IMR-90 (cell line): ENCODE results near the gene PNPLA2. TPM values are rescaled to one million over a fixed set of nuclear protein-coding genes. Genes with fewer than 3 reads are reported as not detected.

Experiments
- ATAC-seq: fragments of 200-7000 bp; cut with Tn5 transposase; 2 replicates; pipeline ENCODE4 v1.9.1; 2020; ENCODE audit warnings: low read depth, mild to moderate bottlenecking, moderate library complexity
- BruUV-seq: library from RNA; stranded (reverse); fragments of 400-500 nt; replicated peaks from 2 replicates; lab custom pipeline; 2021; lab: Mats Ljungman, UMichigan
- CTCF ChIA-PET: fragments of 300-600 bp; formaldehyde crosslinking; extraction: SDS; loops from one replicate; lab custom pipeline; 2021; ENCODE audit warnings: antibody characterized with exemption; lab: Yijun Ruan, JAX
- POLR2A ChIA-PET: fragments of 300-600 bp; sonication (Branson Sonifier 250); formaldehyde crosslinking; loops from one replicate; lab custom pipeline; 2022; ENCODE audit warnings: antibody characterized with exemption; ENCODE audit not compliant: unreplicated experiment; lab: Charles Lee
- DNase-seq: peaks from one replicate; pipeline ENCODE4 v3.0.0; 2013
- H2AFZ ChIP-seq: replicated peaks from 2 replicates; pipeline ENCODE3; 2013; ENCODE audit warnings: low read length, mild to moderate bottlenecking; ENCODE audit not compliant: poor library complexity
- H2AK5ac ChIP-seq: 2 replicates; pipeline ENCODE4 v1.6.1; 2013; ENCODE audit warnings: low read depth, low read length, inconsistent platforms
- H2AK9ac ChIP-seq: replicated peaks from 2 replicates; pipeline ENCODE3; 2013; ENCODE audit warnings: mild to moderate bottlenecking, low read depth, low read length, moderate library complexity; ENCODE audit not compliant: poor library complexity
- H2BK120ac ChIP-seq: 2 replicates; pipeline ENCODE4 v1.6.1; 2013; ENCODE audit warnings: low read depth, low read length, inconsistent platforms
- H2BK15ac ChIP-seq: 3 replicates; pipeline ENCODE4 v1.6.1; 2013; ENCODE audit warnings: low read depth, low read length, inconsistent platforms
- H2BK20ac ChIP-seq: 2 replicates; pipeline ENCODE4 v1.6.1; 2013; ENCODE audit warnings: low read depth, mild to moderate bottlenecking, inconsistent platforms, low read length, moderate library complexity
- H2BK5ac ChIP-seq: 2 replicates; pipeline ENCODE4 v1.6.1; 2013; ENCODE audit warnings: mild to moderate bottlenecking, low read depth, low read length, inconsistent platforms; ENCODE audit not compliant: poor library complexity, severe bottlenecking
- H3K14ac ChIP-seq: replicated peaks from 2 replicates; pipeline ENCODE4 v1.6.1; 2013; ENCODE audit warnings: low read depth, low read length, inconsistent platforms
- H3K18ac ChIP-seq: 2 replicates; pipeline ENCODE4 v1.6.1; 2013; ENCODE audit warnings: low read depth, low read length, control low read depth
- H3K23ac ChIP-seq: 2 replicates; pipeline ENCODE4 v1.6.1; 2013; ENCODE audit warnings: low read depth, low read length, inconsistent platforms
- H3K27ac ChIP-seq: 2 replicates; pipeline ENCODE4 v1.5.1; 2013; ENCODE audit warnings: mild to moderate bottlenecking, control low read depth, low read length; ENCODE audit not compliant: insufficient read depth
- H3K27me3 ChIP-seq: 2 replicates; pipeline ENCODE4 v1.6.1; 2013; ENCODE audit warnings: low read length; ENCODE audit not compliant: control insufficient read depth, insufficient read depth
- H3K36me3 ChIP-seq: 2 replicates; pipeline ENCODE4 v1.6.1; 2013; ENCODE audit warnings: low read length, mixed read lengths; ENCODE audit not compliant: control insufficient read depth, insufficient read depth
- H3K4ac ChIP-seq: 2 replicates; pipeline ENCODE4 v1.6.1; 2013; ENCODE audit warnings: low read depth, low read length, inconsistent platforms
- H3K4me1 ChIP-seq: 2 replicates; pipeline ENCODE4 v1.6.1; 2013; ENCODE audit warnings: low read length, mixed read lengths; ENCODE audit not compliant: control insufficient read depth, insufficient read depth
- H3K4me2 ChIP-seq: 2 replicates; pipeline ENCODE4 v1.6.1; 2013; ENCODE audit warnings: low read depth, mild to moderate bottlenecking, control low read depth, low read length, moderate library complexity
- H3K4me3 ChIP-seq: 2 replicates; pipeline ENCODE4 v1.5.1; 2013; ENCODE audit warnings: low read depth, mild to moderate bottlenecking, control low read depth, low read length, moderate library complexity; ENCODE audit not compliant: insufficient read depth
- H3K56ac ChIP-seq: 2 replicates; pipeline ENCODE4 v1.6.1; 2013; ENCODE audit warnings: low read length, inconsistent platforms; ENCODE audit not compliant: insufficient read depth; ENCODE audit errors: extremely low read depth
- H3K79me1 ChIP-seq, 2 experiments: 2 replicates each; pipeline ENCODE4 v1.6.1; 2013; ENCODE audit warnings: low read length in 2 of 2, inconsistent platforms in 1 of 2, low read depth in 1 of 2
- H3K9ac ChIP-seq: 2 replicates; pipeline ENCODE4 v1.6.1; 2013; ENCODE audit warnings: low read depth, low read length, control low read depth
- H3K9me1 ChIP-seq: 2 replicates; pipeline ENCODE4 v1.6.1; 2013; ENCODE audit warnings: low read length, inconsistent platforms; ENCODE audit not compliant: insufficient read depth
- H3K9me3 ChIP-seq: 2 replicates; pipeline ENCODE4 v1.6.1; 2013; ENCODE audit warnings: low read length; ENCODE audit not compliant: control insufficient read depth, insufficient read depth
- H4K20me1 ChIP-seq: 2 replicates; pipeline ENCODE4 v1.6.1; 2013; ENCODE audit warnings: low read length, inconsistent platforms; ENCODE audit not compliant: insufficient read depth
- H4K5ac ChIP-seq: 2 replicates; pipeline ENCODE4 v1.6.1; 2013; ENCODE audit warnings: mild to moderate bottlenecking, low read depth, low read length, control low read depth
- H4K8ac ChIP-seq, 2 experiments: 2 replicates each; pipeline ENCODE4 v1.6.1; 2013; ENCODE audit warnings: low read depth in 2 of 2, low read length in 2 of 2, control low read depth in 1 of 2, inconsistent platforms in 1 of 2
- H4K91ac ChIP-seq: 2 replicates; pipeline ENCODE4 v1.6.1; 2013; ENCODE audit warnings: low read depth, low read length, inconsistent platforms; ENCODE audit not compliant: insufficient read depth
- BHLHE40 ChIP-seq: fragments of 150-350 bp; IDR thresholded peaks from 2 replicates; pipeline ENCODE4 v1.6.1; 2016; ENCODE audit warnings: mild to moderate bottlenecking, low read depth, low read length
- CEBPB ChIP-seq: IDR thresholded peaks from 2 replicates; pipeline ENCODE4 v1.6.1; 2012; ENCODE audit warnings: low read depth, low read length, improper control_type of control experiment
- CHD1 ChIP-seq: IDR thresholded peaks from 2 replicates; pipeline ENCODE4 v1.6.1; 2012; ENCODE audit warnings: low read depth, low read length, improper control_type of control experiment
- CTCF ChIP-seq: conservative IDR thresholded peaks from 2 replicates; pipeline ENCODE4 v1.5.1; 2012; ENCODE audit warnings: mild to moderate bottlenecking, low read depth, low read length, improper control_type of control experiment
- ELK1 ChIP-seq: fragments of 150-350 bp; IDR thresholded peaks from 2 replicates; pipeline ENCODE4 v1.6.1; 2016; ENCODE audit warnings: low read depth, mild to moderate bottlenecking, low read length, moderate library complexity, borderline replicate concordance
- FOS ChIP-seq: fragments of 150-350 bp; IDR thresholded peaks from 2 replicates; pipeline ENCODE4 v1.6.1; 2016; ENCODE audit warnings: low read depth, low read length
- MAFK ChIP-seq: IDR thresholded peaks from 2 replicates; pipeline ENCODE4 v1.6.1; 2012; ENCODE audit warnings: low read depth, low read length, improper control_type of control experiment
- MAZ ChIP-seq: IDR thresholded peaks from 2 replicates; pipeline ENCODE4 v1.6.1; 2012; ENCODE audit warnings: low read depth, mild to moderate bottlenecking, low read length, improper control_type of control experiment, moderate library complexity, borderline replicate concordance
- NFE2L2 ChIP-seq: fragments of 150-350 bp; IDR thresholded peaks from 2 replicates; pipeline ENCODE4 v1.6.1; 2016; ENCODE audit warnings: low read depth, mild to moderate bottlenecking, low read length
- POLR2A ChIP-seq: IDR thresholded peaks from 2 replicates; pipeline ENCODE4 v1.6.1; 2012; ENCODE audit warnings: mild to moderate bottlenecking, low read depth, low read length
- RAD21 ChIP-seq: IDR thresholded peaks from 2 replicates; pipeline ENCODE4 v1.6.1; 2012; ENCODE audit warnings: low read length, improper control_type of control experiment
- RCOR1 ChIP-seq: IDR thresholded peaks from 2 replicates; pipeline ENCODE4 v1.6.1; 2012; ENCODE audit warnings: mild to moderate bottlenecking, low read length, improper control_type of control experiment; ENCODE audit not compliant: insufficient replicate concordance
- RFX5 ChIP-seq: IDR thresholded peaks from 2 replicates; pipeline ENCODE4 v1.8.0; 2012; ENCODE audit warnings: low read depth, mild to moderate bottlenecking, low read length, moderate library complexity
- SMC3 ChIP-seq: fragments of 150-350 bp; IDR thresholded peaks from 2 replicates; pipeline ENCODE4 v1.6.1; 2016; ENCODE audit warnings: low read depth, mild to moderate bottlenecking, antibody characterized with exemption, low read length, moderate library complexity
- WGBS, 2 experiments: methylation state at CpG; one replicate each; pipeline versions ENCODE4 v1.1.5 to v1.1.7; 2013; ENCODE audit warnings: missing lambda C conversion rate in 2 of 2; ENCODE audit not compliant: insufficient read length in 1 of 2; ENCODE audit errors: extremely low coverage in 2 of 2; 5-methylcytosine and 5-hydroxymethylcytosine counted together
- dilution Hi-C: fragments of 300-500 bp; cut with HindIII; formaldehyde crosslinking; loops from one replicate; pipeline ENCODE4 v1.14.3; 2018; ENCODE audit warnings: low sequenced_read_pairs; ENCODE audit not compliant: unreplicated experiment
- in situ Hi-C: fragments of 300-500 bp; cut with MboI; formaldehyde crosslinking; loops from 3 replicates; pipeline ENCODE4 v1.14.3; 2019; ENCODE audit warnings: low sequenced_read_pairs, inconsistent platforms, mixed read lengths
- intact Hi-C: fragments of 100-400 bp; cut with micrococcal nuclease; formaldehyde crosslinking; loops from 2 replicates; pipeline ENCODE4 v1.10.0; 2022
- polyA plus RNA-seq, 3 experiments: library from polyadenylated mRNA; depleted of rRNA; stranded (reverse); fragments of >200 nt; gene quantifications; 2 replicates each; pipeline ENCODE4 v1.2.3, GENCODE V29; 2012; ENCODE audit warnings: low replicate concordance in 1 of 3
- total RNA-seq: library from RNA; depleted of rRNA; stranded (reverse); fragments of >200 nt; gene quantifications from 2 replicates; pipeline ENCODE4 v1.2.3, GENCODE V29; 2012

The PNPLA2 gene
- total and polyA plus RNA-seq, 2 of the 4 experiments (the other 2 are of a cell fraction), result 7.0 to 94.3 TPM

DNA sequence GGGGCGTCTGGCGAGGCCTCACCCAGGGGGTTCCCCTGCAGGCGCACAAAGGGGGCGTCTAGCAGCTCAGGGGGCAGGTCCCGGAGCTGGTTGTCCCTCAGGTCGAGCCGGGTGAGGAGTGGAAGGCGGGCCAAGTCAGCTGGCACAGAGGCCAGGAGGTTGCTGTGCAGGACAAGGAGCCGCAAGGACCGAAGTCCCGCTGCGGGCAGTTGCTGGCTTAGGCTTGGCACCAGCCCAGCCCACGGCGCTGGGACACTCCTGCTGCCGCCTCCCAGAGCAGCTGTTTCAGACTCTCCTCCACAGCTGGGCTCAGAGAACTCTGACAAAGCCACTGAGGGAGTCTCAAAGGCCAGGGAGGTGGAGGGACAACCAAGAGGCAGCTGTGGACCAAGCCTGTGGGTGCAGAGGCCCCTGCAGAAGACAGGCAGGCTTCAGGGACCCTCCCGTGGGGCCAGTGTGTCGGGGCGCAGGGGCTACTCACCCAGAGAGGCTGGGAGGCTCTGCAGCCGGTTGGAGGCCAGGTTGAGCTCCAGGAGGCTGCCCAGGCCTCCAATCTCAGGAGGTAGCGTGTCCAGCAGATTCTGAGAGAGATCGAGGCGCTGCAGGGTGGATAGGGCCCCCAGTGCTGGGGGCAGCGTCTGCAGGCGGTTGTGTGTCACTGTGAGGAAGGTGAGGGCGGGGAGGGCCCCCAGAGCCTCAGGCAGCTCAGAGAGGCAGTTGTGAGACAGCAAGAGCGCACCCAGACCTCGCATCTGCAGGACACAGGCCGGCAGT lies 15.8 kb upstream of the PNPLA2 start (continued):
- no peak for TF ChIP-seq CEBPB

- H3K9ac ChIP-seq, result peak overlapping the region; percentile 23; the same call in 1 of the 2 replicates
- intact Hi-C loops (no loop called here), dilution Hi-C loops (no loop called here), in situ Hi-C loops (no loop called here)
- no peak for DNase-seq
- H3K18ac ChIP-seq, result no peak overlapping the region
- no peak overlapping the region for H2BK120ac ChIP-seq
- peak overlapping the region; percentile 90 for H2AK9ac ChIP-seq
- peak overlapping the region; percentile 63 for H2AFZ ChIP-seq
- H3K36me3 ChIP-seq, result peaks cover 26% of the 10 kb centered on the region
- H3K14ac ChIP-seq, result peak overlapping the region; percentile 52; the same call in 1 of the 2 replicates
- H3K4me1 ChIP-seq, result peaks cover 16% of the 10 kb centered on the region
- H3K4ac ChIP-seq, result 0 out of 2 replicates have a peak overlapping the region, but pooled peaks have one; percentile 87
- H3K9me3 ChIP-seq, result no peaks in the 10 kb centered on the region
- H3K79me1 ChIP-seq, result peaks cover 3 to 36% of the 10 kb centered on the region in 2 experiments; a peak in 3 of 4 replicates
- 100% methylated on average over 1 of the region's 8 CpGs; no CpG with 5 or more reads in 1 of the 2 experiments for WGBS, 2 experiments
- H3K56ac ChIP-seq, result no peak overlapping the region
- peak overlapping the region; percentile 99 for H3K4me2 ChIP-seq
- H4K91ac ChIP-seq, result peak overlapping the region; percentile 15; the same call in 1 of the 2 replicates
- no peak for ATAC-seq
- CTCF ChIA-PET, result no interaction called here
- H3K4me3 ChIP-seq, result no peak overlapping the region
- no peak overlapping the region for H2BK20ac ChIP-seq
- H3K27ac ChIP-seq, result no peak overlapping the region
- POLR2A ChIA-PET, result interaction anchor here (0.6 kb wide), 1 partner anchor 38 kb away, joined by 3 read pairs; no protein-coding TSS in a partner anchor
- no peaks in the 10 kb centered on the region for H3K27me3 ChIP-seq
- H3K23ac ChIP-seq, result no peak overlapping the region
- no peaks in the 10 kb centered on the region for H3K9me1 ChIP-seq
- H2BK5ac ChIP-seq, result peak overlapping the region; percentile 57
- H2AK5ac ChIP-seq, result peak overlapping the region; percentile 35; the same call in 1 of the 2 replicates
- peak overlapping the region in 1 of 2 experiments; percentile 32; a peak in 1 of 4 replicates for H4K8ac ChIP-seq
- no TSS peak for BruUV-seq
- H2BK15ac ChIP-seq, result no peak overlapping the region
- H4K5ac ChIP-seq, result no peak overlapping the region
- no peaks in the 10 kb centered on the region for H4K20me1 ChIP-seq
- TF ChIP-seq NFE2L2, result no peak
- no peak for TF ChIP-seq CEBPB
- TF ChIP-seq MAZ, result no peak
- no peak for TF ChIP-seq CTCF
- no peak for TF ChIP-seq CHD1
- TF ChIP-seq POLR2A, result no peak
- no peak for TF ChIP-seq MAFK
- no peak for TF ChIP-seq RCOR1
- TF ChIP-seq ELK1, result no peak
- TF ChIP-seq BHLHE40, result no peak
- TF ChIP-seq RFX5, result no peak
- no peak for TF ChIP-seq FOS
- no peak for TF ChIP-seq SMC3
- TF ChIP-seq RAD21, result no peak
Observed at GRCh38 chr11:803467-803742, 15.3 kb upstream of the PNPLA2 start.
